Activated naive CD8-positive, alpha-beta T cell treated with anti-CD3 and anti-CD28 coated beads, Interleukin-2, amount 10 ng/mL, durations not matched to agents 7 days and 5 days (primary cell): ENCODE data around the gene PRND. TPM values are rescaled to one million over a fixed set of nuclear protein-coding genes. Genes with fewer than 3 reads are reported as not detected.

ENCODE experiments used
- ATAC-seq: fragments of 150-1000 bp; cut with Tn5 transposase; one replicate; pipeline ENCODE4 v1.10.0; 2021; ENCODE audit warnings: low read depth, moderate library complexity
- POLR2A ChIA-PET: fragments of 350-600 bp; sonication (Branson Sonifier 250); formaldehyde crosslinking; loops from one replicate; lab custom pipeline; 2021; ENCODE audit warnings: antibody characterized with exemption; lab: Charles Lee
- DNase-seq: peaks from one replicate; pipeline ENCODE4 v3.0.0; 2021
- H3K27ac Mint-ChIP-seq: one replicate; pipeline ENCODE4 v1.8.0; 2022; ENCODE audit warnings: mild to moderate bottlenecking, mixed read lengths
- H3K27me3 Mint-ChIP-seq: one replicate; pipeline ENCODE4 v1.8.0; 2022; ENCODE audit warnings: mild to moderate bottlenecking, moderate library complexity, mixed read lengths
- H3K36me3 Mint-ChIP-seq: one replicate; pipeline ENCODE4 v1.8.0; 2021; ENCODE audit warnings: mild to moderate bottlenecking, mixed read lengths
- H3K4me1 Mint-ChIP-seq: one replicate; pipeline ENCODE4 v1.8.0; 2021; ENCODE audit warnings: mixed read lengths
- H3K4me3 Mint-ChIP-seq: one replicate; pipeline ENCODE4 v1.8.0; 2022; ENCODE audit warnings: mild to moderate bottlenecking, moderate library complexity, mixed read lengths
- H3K9me3 Mint-ChIP-seq: one replicate; pipeline ENCODE4 v1.8.0; 2021; ENCODE audit warnings: mixed read lengths
- total RNA-seq, 2 experiments: library from RNA; stranded (reverse); gene quantifications; one replicate each; pipeline ENCODE4 v1.2.3, GENCODE V29; 2021

The PRND gene
- not detected for total RNA-seq

- no peak for DNase-seq
- POLR2A ChIA-PET, result no interaction called here
- Mint-ChIP-seq H3K36me3 (no peaks in the 10 kb centered on the region), H3K9me3 (no peaks in the 10 kb centered on the region), H3K27me3 (no peaks in the 10 kb centered on the region), H3K4me1 (peaks cover 11% of the 10 kb centered on the region), H3K4me3 (peak within 1 kb of the TSS; percentile 9), H3K27ac (peak within 1 kb of the TSS; percentile 28)
- no peak for ATAC-seq
Measured at GRCh38 chr20:4721719-4722118, at the start of gene PRND. Gene PRND, plus strand, starts transcription at chr20:4721909. Its CDS starts 2,643 bp downstream, at chr20:4724552.

- Mint-ChIP-seq H3K9me3 (no peaks in the 10 kb centered on the region), H3K4me1 (peaks cover 6% of the 10 kb centered on the region), H3K27ac (no peak overlapping the region), H3K36me3 (no peaks in the 10 kb centered on the region), H3K27me3 (peaks cover 20% of the 10 kb centered on the region), H3K4me3 (no peak overlapping the region)
- POLR2A ChIA-PET, result interaction anchor here (2.1 kb wide), 1 partner anchor 11 kb away, joined by 6 read pairs; no protein-coding TSS in a partner anchor
- no peak for DNase-seq
- no peak for ATAC-seq
Measured at GRCh38 chr20:4672948-4673347, 48.8 kb upstream of the PRND start.

GRCh38 chr20:4673371-4674001, 48.2 kb upstream of the PRND start:
- no peak overlapping the region for H3K27ac Mint-ChIP-seq
- no peaks in the 10 kb centered on the region for H3K9me3 Mint-ChIP-seq
- H3K4me3 Mint-ChIP-seq, result no peak overlapping the region
- POLR2A ChIA-PET, result interaction anchor here (2.1 kb wide), 1 partner anchor 10 kb away, joined by 6 read pairs; no protein-coding TSS in a partner anchor
- H3K27me3 Mint-ChIP-seq, result peaks cover 22% of the 10 kb centered on the region
- ATAC-seq (no peak), DNase-seq (no peak)
- no peaks in the 10 kb centered on the region for H3K36me3 Mint-ChIP-seq
- H3K4me1 Mint-ChIP-seq, result peaks cover 5% of the 10 kb centered on the region

GRCh38 chr20:4674672-4675071, 47.0 kb upstream of the PRND start:
- POLR2A ChIA-PET, result no interaction called here
- Mint-ChIP-seq H3K4me3 (no peak overlapping the region), H3K9me3 (no peaks in the 10 kb centered on the region), H3K27ac (no peak overlapping the region), H3K36me3 (no peaks in the 10 kb centered on the region), H3K27me3 (peaks cover 23% of the 10 kb centered on the region), H3K4me1 (peaks cover 5% of the 10 kb centered on the region)
- DNase-seq, result no peak
- ATAC-seq, result no peak

- H3K27me3 Mint-ChIP-seq, result peaks cover 21% of the 10 kb centered on the region
- ATAC-seq (no peak), DNase-seq (no peak)
- POLR2A ChIA-PET, result no interaction called here
- H3K36me3 Mint-ChIP-seq, result no peaks in the 10 kb centered on the region
- peaks cover 6% of the 10 kb centered on the region for H3K4me1 Mint-ChIP-seq
- no peaks in the 10 kb centered on the region for H3K9me3 Mint-ChIP-seq
- H3K27ac Mint-ChIP-seq, result no peak overlapping the region
- no peak overlapping the region for H3K4me3 Mint-ChIP-seq
Measured at GRCh38 chr20:4677846-4678245, 43.9 kb upstream of the PRND start.

- Mint-ChIP-seq H3K27ac (no peak overlapping the region), H3K36me3 (no peaks in the 10 kb centered on the region), H3K9me3 (no peaks in the 10 kb centered on the region), H3K4me1 (peaks cover 33% of the 10 kb centered on the region), H3K4me3 (no peak overlapping the region), H3K27me3 (peaks cover 8% of the 10 kb centered on the region)
- no peak for ATAC-seq
- POLR2A ChIA-PET, result interaction anchor here (1.4 kb wide), 1 partner anchor 15 kb away, joined by 4 read pairs; no protein-coding TSS in a partner anchor
- no peak for DNase-seq
Measured at GRCh38 chr20:4681401-4681800, 40.3 kb upstream of the PRND start.

- ATAC-seq, result no peak
- H3K36me3 Mint-ChIP-seq, result no peaks in the 10 kb centered on the region
- H3K27ac Mint-ChIP-seq, result no peak overlapping the region
- POLR2A ChIA-PET, result interaction anchor here (1.4 kb wide), 1 partner anchor 16 kb away, joined by 4 read pairs; no protein-coding TSS in a partner anchor
- H3K4me3 Mint-ChIP-seq, result no peak overlapping the region
- no peak for DNase-seq
- no peaks in the 10 kb centered on the region for H3K9me3 Mint-ChIP-seq
- peaks cover 8% of the 10 kb centered on the region for H3K27me3 Mint-ChIP-seq
- peaks cover 33% of the 10 kb centered on the region for H3K4me1 Mint-ChIP-seq
Measured at GRCh38 chr20:4681991-4682401, 39.7 kb upstream of the PRND start.

GRCh38 chr20:4682682-4683081, 39.0 kb upstream of the PRND start:
- Mint-ChIP-seq H3K27me3 (peaks cover 6% of the 10 kb centered on the region), H3K9me3 (no peaks in the 10 kb centered on the region), H3K27ac (no peak overlapping the region), H3K4me1 (peaks cover 35% of the 10 kb centered on the region), H3K36me3 (peaks cover 1% of the 10 kb centered on the region), H3K4me3 (no peak overlapping the region)
- DNase-seq (no peak), ATAC-seq (no peak)
- POLR2A ChIA-PET, result no interaction called here

GRCh38 chr20:4683261-4683660, 38.4 kb upstream of the PRND start:
- DNase-seq (no peak), ATAC-seq (no peak)
- peaks cover 39% of the 10 kb centered on the region for H3K4me1 Mint-ChIP-seq
- H3K36me3 Mint-ChIP-seq, result peaks cover 1% of the 10 kb centered on the region
- H3K4me3 Mint-ChIP-seq, result peak overlapping the region; percentile 61
- POLR2A ChIA-PET, result interaction anchor here (1.1 to 1.3 kb wide), 3 partner anchors 10 to 18 kb away, joined by 3 to 9 read pairs (median 6); no protein-coding TSS in a partner anchor
- H3K27me3 Mint-ChIP-seq, result peaks cover 6% of the 10 kb centered on the region
- no peaks in the 10 kb centered on the region for H3K9me3 Mint-ChIP-seq
- peak overlapping the region; percentile 93 for H3K27ac Mint-ChIP-seq

- ATAC-seq, result no peak
- peaks cover 3% of the 10 kb centered on the region for H3K27me3 Mint-ChIP-seq
- DNase-seq, result no peak
- peak overlapping the region; percentile 95 for H3K27ac Mint-ChIP-seq
- H3K4me3 Mint-ChIP-seq, result peak overlapping the region; percentile 88
- peaks cover 7% of the 10 kb centered on the region for H3K36me3 Mint-ChIP-seq
- POLR2A ChIA-PET, result interaction anchor here (0.6 to 1.3 kb wide), 4 partner anchors 8 to 435 kb away, joined by 3 to 5 read pairs (median 4); partner anchors contain the start of gene PCNA
- H3K9me3 Mint-ChIP-seq, result no peaks in the 10 kb centered on the region
- peaks cover 50% of the 10 kb centered on the region for H3K4me1 Mint-ChIP-seq
Measured at GRCh38 chr20:4684837-4685413, 36.8 kb upstream of the PRND start.

GRCh38 chr20:4685923-4686221, 35.8 kb upstream of the PRND start:
- DNase-seq (no peak), ATAC-seq (no peak)
- peaks cover 54% of the 10 kb centered on the region for H3K4me1 Mint-ChIP-seq
- POLR2A ChIA-PET, result interaction anchor here (1.3 kb wide), 1 partner anchor 434 kb away, joined by 4 read pairs; the partner anchor contains the start of gene PCNA
- no peaks in the 10 kb centered on the region for H3K9me3 Mint-ChIP-seq
- H3K27ac Mint-ChIP-seq, result peak overlapping the region; percentile 95
- peak overlapping the region; percentile 88 for H3K4me3 Mint-ChIP-seq
- peaks cover 10% of the 10 kb centered on the region for H3K36me3 Mint-ChIP-seq
- peaks cover 3% of the 10 kb centered on the region for H3K27me3 Mint-ChIP-seq

- Mint-ChIP-seq H3K9me3 (no peaks in the 10 kb centered on the region), H3K36me3 (peaks cover 26% of the 10 kb centered on the region), H3K4me1 (peaks cover 54% of the 10 kb centered on the region), H3K4me3 (peak overlapping the region; percentile 14), H3K27ac (no peak overlapping the region), H3K27me3 (no peaks in the 10 kb centered on the region)
- POLR2A ChIA-PET, result no interaction called here
- DNase-seq, result no peak
- ATAC-seq, result no peak
Measured at GRCh38 chr20:4688305-4688704, 33.4 kb upstream of the PRND start.

- Mint-ChIP-seq H3K4me3 (peak overlapping the region; percentile 53), H3K27me3 (no peaks in the 10 kb centered on the region), H3K36me3 (peaks cover 31% of the 10 kb centered on the region), H3K9me3 (peaks cover 1% of the 10 kb centered on the region), H3K4me1 (peaks cover 46% of the 10 kb centered on the region), H3K27ac (peak overlapping the region; percentile 71)
- DNase-seq, result no peak
- ATAC-seq, result no peak
- POLR2A ChIA-PET, result no interaction called here
Measured at GRCh38 chr20:4689220-4689619, 32.5 kb upstream of the PRND start.

- H3K36me3 Mint-ChIP-seq, result peaks cover 44% of the 10 kb centered on the region
- POLR2A ChIA-PET, result interaction anchor here (1.0 kb wide), 1 partner anchor 10 kb away, joined by 3 read pairs; no protein-coding TSS in a partner anchor
- DNase-seq (no peak), ATAC-seq (no peak)
- H3K4me1 Mint-ChIP-seq, result peaks cover 37% of the 10 kb centered on the region
- H3K9me3 Mint-ChIP-seq, result peaks cover 1% of the 10 kb centered on the region
- H3K27me3 Mint-ChIP-seq, result no peaks in the 10 kb centered on the region
- H3K4me3 Mint-ChIP-seq, result no peak overlapping the region
- no peak overlapping the region for H3K27ac Mint-ChIP-seq
Measured at GRCh38 chr20:4691753-4692152, 30.0 kb upstream of the PRND start.
